Measurements from ENCODE around the gene GRIK1.

Gene GRIK1

GRCh38 chr21:29710498-29710897 lies 229.3 kb downstream of the GRIK1 start:
- Histone ChIP-seq H2AFZ (ENCODE audit: low read length) (no peak overlapping the region), H2AK5ac (ENCODE audit: low read depth, low read length) (no peak overlapping the region), H4K91ac (ENCODE audit: low read depth, low read length, poor library complexity) (no peak overlapping the region), H3K27me3 (ENCODE audit: control insufficient read depth in 3 of 3, insufficient read depth in 3 of 3, low read depth in 1 of 3, low read length in 3 of 3) (no peaks in the 10 kb centered on the region), H3K4me2 (ENCODE audit: insufficient read depth, low read length, poor library complexity, severe bottlenecking) (no peak overlapping the region), H3K23ac (ENCODE audit: low read depth, low read length, poor library complexity) (no peak overlapping the region), H3K18ac (ENCODE audit: low read length) (no peak overlapping the region), H3K27ac (replicated peaks; ENCODE audit: low read length) (no peak overlapping the region), H3K14ac (ENCODE audit: low read length) (no peak overlapping the region), H3K4me1 (ENCODE audit: control insufficient read depth in 2 of 2, insufficient read depth in 1 of 2, low read depth in 1 of 2, low read length in 2 of 2) (no peaks in the 10 kb centered on the region), H3K4ac (ENCODE audit: low read length) (no peak overlapping the region), H2BK12ac (ENCODE audit: low read length) (no peak overlapping the region), H2BK15ac (ENCODE audit: low read length) (no peak overlapping the region), H2BK120ac (ENCODE audit: low read depth, low read length) (no peak overlapping the region), H2BK5ac (ENCODE audit: low read length) (no peak overlapping the region), H3K4me3 (ENCODE audit: low read length in 2 of 2) (no peak overlapping the region), H3K79me1 (ENCODE audit: low read depth, low read length) (no peaks in the 10 kb centered on the region), H4K8ac (ENCODE audit: low read depth, low read length) (no peak overlapping the region), H3K36me3 (replicated peaks in 1 of 2; ENCODE audit: control insufficient read depth in 2 of 2, insufficient read depth in 2 of 2, low read length in 2 of 2) (no peaks in the 10 kb centered on the region), H3K9ac (ENCODE audit: low read depth, low read length, poor library complexity) (no peak overlapping the region), H3K9me3 (replicated peaks in 1 of 2; ENCODE audit: control insufficient read depth in 2 of 2, insufficient read depth in 1 of 2, low read depth in 1 of 2, low read length in 2 of 2) (no peaks in the 10 kb centered on the region)
- DNase-seq (ENCODE audit: low spot score) = no peak
- no CpG with 5 or more reads among the region's 3 CpGs for WGBS, 2 donors (ENCODE audit: extremely low coverage in 2 of 2, insufficient read length in 2 of 2, insufficient replicate concordance in 1 of 2)

GRCh38 chr21:29708401-29708800 lies 231.4 kb downstream of the GRIK1 start:
- Histone ChIP-seq H3K4me3 (ENCODE audit: low read length in 2 of 2) (no peak overlapping the region), H3K4ac (ENCODE audit: low read length) (no peak overlapping the region), H3K4me2 (ENCODE audit: insufficient read depth, low read length, poor library complexity, severe bottlenecking) (no peak overlapping the region), H4K91ac (ENCODE audit: low read depth, low read length, poor library complexity) (no peak overlapping the region), H3K27ac (replicated peaks; ENCODE audit: low read length) (no peak overlapping the region), H2AFZ (ENCODE audit: low read length) (no peak overlapping the region), H2BK12ac (ENCODE audit: low read length) (no peak overlapping the region), H3K14ac (ENCODE audit: low read length) (no peak overlapping the region), H3K9me3 (replicated peaks in 1 of 2; ENCODE audit: control insufficient read depth in 2 of 2, insufficient read depth in 1 of 2, low read depth in 1 of 2, low read length in 2 of 2) (no peaks in the 10 kb centered on the region), H3K4me1 (ENCODE audit: control insufficient read depth in 2 of 2, insufficient read depth in 1 of 2, low read depth in 1 of 2, low read length in 2 of 2) (peaks cover 0 to 2% of the 10 kb centered on the region in 2 donors), H3K27me3 (ENCODE audit: control insufficient read depth in 3 of 3, insufficient read depth in 3 of 3, low read depth in 1 of 3, low read length in 3 of 3) (no peaks in the 10 kb centered on the region), H3K23ac (ENCODE audit: low read depth, low read length, poor library complexity) (no peak overlapping the region), H3K79me1 (ENCODE audit: low read depth, low read length) (no peaks in the 10 kb centered on the region), H2AK5ac (ENCODE audit: low read depth, low read length) (no peak overlapping the region), H3K36me3 (replicated peaks in 1 of 2; ENCODE audit: control insufficient read depth in 2 of 2, insufficient read depth in 2 of 2, low read length in 2 of 2) (peaks cover 0 to 1% of the 10 kb centered on the region in 2 donors), H3K18ac (ENCODE audit: low read length) (no peak overlapping the region), H2BK120ac (ENCODE audit: low read depth, low read length) (no peak overlapping the region), H3K9ac (ENCODE audit: low read depth, low read length, poor library complexity) (no peak overlapping the region), H4K8ac (ENCODE audit: low read depth, low read length) (no peak overlapping the region), H2BK15ac (ENCODE audit: low read length) (no peak overlapping the region), H2BK5ac (ENCODE audit: low read length) (no peak overlapping the region)
- no peak for DNase-seq (ENCODE audit: low spot score)
- no CpG with 5 or more reads among the region's 4 CpGs for WGBS, 2 donors (ENCODE audit: extremely low coverage in 2 of 2, insufficient read length in 2 of 2, insufficient replicate concordance in 1 of 2)

DNA sequence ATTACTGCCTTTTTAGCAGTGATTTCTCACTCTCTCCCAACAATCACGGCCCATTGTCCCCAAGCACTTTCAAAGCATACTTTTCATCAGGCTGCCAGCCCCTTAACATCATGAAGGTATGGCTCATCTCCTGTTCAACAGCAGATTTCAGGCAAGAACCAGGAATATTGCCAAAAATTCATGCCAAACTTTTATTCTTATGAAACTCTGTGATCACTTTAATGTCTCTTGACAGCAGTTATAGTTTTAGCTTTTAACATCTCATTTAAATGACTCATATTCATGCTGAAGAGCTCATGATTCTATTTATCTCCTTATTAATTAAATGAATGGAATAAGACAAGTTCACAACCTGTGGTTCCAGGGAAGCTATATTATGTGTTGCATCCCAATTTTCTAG lies 235.1 kb downstream of the GRIK1 start:
- no peak overlapping the region for H2BK5ac ChIP-seq (ENCODE audit: low read length)
- no peak overlapping the region for H3K27ac ChIP-seq (replicated peaks; ENCODE audit: low read length)
- no peak overlapping the region for H2BK12ac ChIP-seq (ENCODE audit: low read length)
- no peak for DNase-seq (ENCODE audit: low spot score)
- H3K9me3 ChIP-seq (replicated peaks in 1 of 2; ENCODE audit: control insufficient read depth in 2 of 2, insufficient read depth in 1 of 2, low read depth in 1 of 2, low read length in 2 of 2) = no peaks in the 10 kb centered on the region
- H3K36me3 ChIP-seq (replicated peaks in 1 of 2; ENCODE audit: control insufficient read depth in 2 of 2, insufficient read depth in 2 of 2, low read length in 2 of 2) = peaks cover 0 to 1% of the 10 kb centered on the region in 2 donors
- no peak overlapping the region for H3K14ac ChIP-seq (ENCODE audit: low read length)
- H2BK15ac ChIP-seq (ENCODE audit: low read length) = no peak overlapping the region
- no peak overlapping the region for H3K4me3 ChIP-seq (ENCODE audit: low read length in 2 of 2)
- H2AK5ac ChIP-seq (ENCODE audit: low read depth, low read length) = no peak overlapping the region
- no peaks in the 10 kb centered on the region for H3K79me1 ChIP-seq (ENCODE audit: low read depth, low read length)
- no peak overlapping the region for H3K4me2 ChIP-seq (ENCODE audit: insufficient read depth, low read length, poor library complexity, severe bottlenecking)
- H2BK120ac ChIP-seq (ENCODE audit: low read depth, low read length) = no peak overlapping the region
- no peak overlapping the region for H3K18ac ChIP-seq (ENCODE audit: low read length)
- H2AFZ ChIP-seq (ENCODE audit: low read length) = no peak overlapping the region
- no peak overlapping the region for H3K4ac ChIP-seq (ENCODE audit: low read length)
- no peak overlapping the region for H3K9ac ChIP-seq (ENCODE audit: low read depth, low read length, poor library complexity)
- no CpG with 5 or more reads among the region's 1 CpG for WGBS, 2 donors (ENCODE audit: extremely low coverage in 2 of 2, insufficient read length in 2 of 2, insufficient replicate concordance in 1 of 2)
- peaks cover 0 to 2% of the 10 kb centered on the region in 2 donors for H3K4me1 ChIP-seq (ENCODE audit: control insufficient read depth in 2 of 2, insufficient read depth in 1 of 2, low read depth in 1 of 2, low read length in 2 of 2)
- no peak overlapping the region for H3K23ac ChIP-seq (ENCODE audit: low read depth, low read length, poor library complexity)
- H4K91ac ChIP-seq (ENCODE audit: low read depth, low read length, poor library complexity) = no peak overlapping the region
- no peak overlapping the region for H4K8ac ChIP-seq (ENCODE audit: low read depth, low read length)
- no peaks in the 10 kb centered on the region for H3K27me3 ChIP-seq (ENCODE audit: control insufficient read depth in 3 of 3, insufficient read depth in 3 of 3, low read depth in 1 of 3, low read length in 3 of 3)

DNA sequence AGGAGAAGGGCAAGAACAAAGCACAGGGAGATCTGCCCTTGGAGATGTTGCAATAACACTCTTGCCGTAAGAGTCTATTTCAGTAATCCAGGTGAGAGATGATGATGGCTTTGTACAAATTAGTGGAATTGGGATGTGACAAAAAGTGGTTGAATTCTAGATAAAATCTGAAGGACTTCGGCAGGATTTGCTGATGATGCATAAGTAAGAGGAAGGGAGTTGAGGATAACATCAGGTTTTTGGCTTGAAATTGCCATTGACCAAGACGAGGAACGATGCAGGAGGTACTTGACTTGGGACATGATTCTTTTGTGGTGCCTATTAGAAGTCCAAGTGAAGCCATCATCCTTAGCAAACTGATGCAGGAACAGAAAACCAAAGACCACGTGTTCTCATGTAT lies 238.1 kb downstream of the GRIK1 start:
- H3K4me1 ChIP-seq (ENCODE audit: control insufficient read depth in 2 of 2, insufficient read depth in 1 of 2, low read depth in 1 of 2, low read length in 2 of 2) = peaks cover 0 to 2% of the 10 kb centered on the region in 2 donors
- no peak overlapping the region for H2BK5ac ChIP-seq (ENCODE audit: low read length)
- no peak overlapping the region for H3K27ac ChIP-seq (replicated peaks; ENCODE audit: low read length)
- H2BK12ac ChIP-seq (ENCODE audit: low read length) = no peak overlapping the region
- H2AK5ac ChIP-seq (ENCODE audit: low read depth, low read length) = no peak overlapping the region
- no CpG with 5 or more reads among the region's 5 CpGs for WGBS, 2 donors (ENCODE audit: extremely low coverage in 2 of 2, insufficient read length in 2 of 2, insufficient replicate concordance in 1 of 2)
- no peak overlapping the region for H2BK120ac ChIP-seq (ENCODE audit: low read depth, low read length)
- no peak overlapping the region for H3K4me2 ChIP-seq (ENCODE audit: insufficient read depth, low read length, poor library complexity, severe bottlenecking)
- H3K9ac ChIP-seq (ENCODE audit: low read depth, low read length, poor library complexity) = no peak overlapping the region
- no peak overlapping the region for H4K8ac ChIP-seq (ENCODE audit: low read depth, low read length)
- peaks cover 0 to 1% of the 10 kb centered on the region in 2 donors for H3K36me3 ChIP-seq (replicated peaks in 1 of 2; ENCODE audit: control insufficient read depth in 2 of 2, insufficient read depth in 2 of 2, low read length in 2 of 2)
- H3K4ac ChIP-seq (ENCODE audit: low read length) = no peak overlapping the region
- H4K91ac ChIP-seq (ENCODE audit: low read depth, low read length, poor library complexity) = no peak overlapping the region
- H3K14ac ChIP-seq (ENCODE audit: low read length) = no peak overlapping the region
- no peak overlapping the region for H3K23ac ChIP-seq (ENCODE audit: low read depth, low read length, poor library complexity)
- H3K79me1 ChIP-seq (ENCODE audit: low read depth, low read length) = no peaks in the 10 kb centered on the region
- no peak overlapping the region for H2AFZ ChIP-seq (ENCODE audit: low read length)
- no peak overlapping the region for H3K18ac ChIP-seq (ENCODE audit: low read length)
- H3K27me3 ChIP-seq (ENCODE audit: control insufficient read depth in 3 of 3, insufficient read depth in 3 of 3, low read depth in 1 of 3, low read length in 3 of 3) = no peaks in the 10 kb centered on the region
- H2BK15ac ChIP-seq (ENCODE audit: low read length) = no peak overlapping the region
- no peaks in the 10 kb centered on the region for H3K9me3 ChIP-seq (replicated peaks in 1 of 2; ENCODE audit: control insufficient read depth in 2 of 2, insufficient read depth in 1 of 2, low read depth in 1 of 2, low read length in 2 of 2)
- no peak overlapping the region for H3K4me3 ChIP-seq (ENCODE audit: low read length in 2 of 2)
- DNase-seq (ENCODE audit: low spot score) = no peak

Measured in neuronal stem cell (in vitro differentiated cells).